RWPE1 (cell line): ENCODE measurements around the gene WNT9A.
A peak's percentile ranks its signal among the peaks of the same experiment; 100 is the strongest.

Source experiments
- CTCF ChIA-PET: fragments of 350-600 bp; sonication (Branson Sonifier 250); formaldehyde crosslinking; extraction: SDS; loops from one replicate; lab custom pipeline; 2021; lab: Yijun Ruan, JAX
- POLR2A ChIA-PET: fragments of 400-600 bp; formaldehyde crosslinking; extraction: SDS; loops from one replicate; lab custom pipeline; 2020; ENCODE audit warnings: antibody characterized with exemption; ENCODE audit not compliant: low non-redundant PET; lab: Yijun Ruan, JAX
- DNase-seq: peaks from one replicate; pipeline ENCODE4 v3.0.0; 2012; ENCODE audit warnings: low spot score
- H3K27ac ChIP-seq: fragments of 450-650 bp; 2 replicates; pipeline ENCODE4 v1.5.1; 2017
- TF ChIP-seq, protein P1 (sequence below): fragments of 450-650 bp; conservative IDR thresholded peaks from 2 replicates; pipeline ENCODE4 v1.5.1; 2017; ENCODE audit warnings: low read depth, mild to moderate bottlenecking

The WNT9A gene

DNA sequence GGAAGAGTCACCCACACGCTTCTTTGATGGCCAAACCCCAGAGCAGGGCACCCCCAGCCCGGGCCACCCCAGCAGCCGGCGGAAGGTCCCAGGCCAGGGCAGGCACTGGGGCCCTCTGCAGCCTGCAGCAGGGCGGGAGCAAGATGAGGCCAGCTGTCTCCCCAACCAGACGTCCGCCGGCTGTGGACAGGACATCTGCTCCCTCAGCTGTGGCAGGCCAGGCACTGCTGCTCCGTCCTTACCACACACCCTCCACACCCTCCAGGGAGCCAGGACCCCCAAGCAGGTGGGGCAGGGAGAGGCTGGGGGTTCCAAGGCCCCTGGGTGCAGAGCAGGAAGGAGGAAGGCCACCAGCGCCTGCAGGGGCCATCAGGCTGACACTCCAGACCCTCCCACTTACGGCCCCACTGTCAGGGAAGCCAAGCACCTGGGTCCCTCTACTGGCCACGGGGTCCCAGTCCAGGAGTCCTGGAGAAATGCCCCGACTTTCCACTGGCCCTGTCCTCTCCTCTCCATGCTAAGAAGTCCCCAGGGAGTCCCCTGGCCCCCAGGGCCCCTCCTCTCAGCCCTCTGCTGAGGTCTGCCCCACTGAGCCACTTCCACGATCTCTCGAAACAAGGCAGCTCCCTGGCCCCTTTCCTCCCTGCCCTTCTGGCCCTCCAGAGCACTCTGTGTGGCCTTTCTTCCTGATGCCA, 5.6 kb downstream of the WNT9A start:
- no peak for DNase-seq
- POLR2A ChIA-PET = no interaction called here
- H3K27ac ChIP-seq = no peak overlapping the region
- TF ChIP-seq, protein P1, sequence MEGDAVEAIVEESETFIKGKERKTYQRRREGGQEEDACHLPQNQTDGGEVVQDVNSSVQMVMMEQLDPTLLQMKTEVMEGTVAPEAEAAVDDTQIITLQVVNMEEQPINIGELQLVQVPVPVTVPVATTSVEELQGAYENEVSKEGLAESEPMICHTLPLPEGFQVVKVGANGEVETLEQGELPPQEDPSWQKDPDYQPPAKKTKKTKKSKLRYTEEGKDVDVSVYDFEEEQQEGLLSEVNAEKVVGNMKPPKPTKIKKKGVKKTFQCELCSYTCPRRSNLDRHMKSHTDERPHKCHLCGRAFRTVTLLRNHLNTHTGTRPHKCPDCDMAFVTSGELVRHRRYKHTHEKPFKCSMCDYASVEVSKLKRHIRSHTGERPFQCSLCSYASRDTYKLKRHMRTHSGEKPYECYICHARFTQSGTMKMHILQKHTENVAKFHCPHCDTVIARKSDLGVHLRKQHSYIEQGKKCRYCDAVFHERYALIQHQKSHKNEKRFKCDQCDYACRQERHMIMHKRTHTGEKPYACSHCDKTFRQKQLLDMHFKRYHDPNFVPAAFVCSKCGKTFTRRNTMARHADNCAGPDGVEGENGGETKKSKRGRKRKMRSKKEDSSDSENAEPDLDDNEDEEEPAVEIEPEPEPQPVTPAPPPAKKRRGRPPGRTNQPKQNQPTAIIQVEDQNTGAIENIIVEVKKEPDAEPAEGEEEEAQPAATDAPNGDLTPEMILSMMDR = no peak
- CTCF ChIA-PET = no interaction called here

DNA sequence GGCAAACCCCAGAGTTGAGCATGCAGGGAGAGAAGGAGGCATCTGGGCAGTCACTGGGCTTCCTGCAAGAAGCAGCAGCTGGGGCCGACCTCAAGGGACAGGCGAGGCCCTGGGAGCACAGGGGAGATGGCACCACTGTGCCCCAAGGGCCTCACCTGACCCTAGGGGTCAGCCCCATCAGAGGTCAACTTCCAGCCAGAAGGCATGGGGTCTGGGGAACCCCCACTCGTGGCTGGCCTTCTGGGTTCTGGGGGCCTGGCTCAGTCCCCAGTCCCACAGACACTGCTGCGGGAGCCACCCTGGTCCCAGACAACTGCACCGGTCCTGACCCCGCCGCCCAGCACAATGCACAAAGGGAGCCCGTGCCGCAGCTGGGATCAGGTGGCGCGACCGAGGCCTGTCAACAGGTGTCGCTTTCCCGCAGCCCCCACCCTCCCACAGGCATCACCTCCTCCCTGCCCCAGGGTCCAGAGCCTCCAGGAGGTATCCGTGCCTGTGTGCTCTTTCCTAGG, 6.2 kb downstream of the WNT9A start:
- ChIA-PET POLR2A (no interaction called here), CTCF (no interaction called here)
- no peak overlapping the region for H3K27ac ChIP-seq
- DNase-seq = no peak
- TF ChIP-seq, protein P1 = no peak

DNA sequence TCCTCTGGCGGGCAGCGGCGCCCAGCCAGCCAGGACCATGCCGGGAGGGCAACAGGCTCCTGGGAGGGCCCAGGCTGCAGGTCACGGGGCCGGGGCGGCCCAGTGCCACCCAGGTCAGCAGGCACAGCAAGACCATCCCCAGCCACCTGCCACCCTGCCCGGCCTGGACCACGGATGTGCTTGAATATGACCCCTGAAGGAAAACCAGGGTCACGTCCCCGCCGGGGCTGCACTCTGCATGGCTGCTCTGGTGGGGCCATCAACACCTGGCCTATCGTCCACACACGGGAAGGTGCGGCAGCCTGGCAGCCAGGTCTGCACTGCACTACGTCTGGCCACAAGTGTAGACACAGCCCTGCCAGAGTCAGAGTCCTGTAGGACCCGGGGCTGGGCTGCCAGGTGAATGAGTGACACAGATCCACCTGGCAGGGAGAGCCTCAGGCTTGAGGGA, 6.9 kb downstream of the WNT9A start:
- no peak overlapping the region for H3K27ac ChIP-seq
- ChIA-PET POLR2A (no interaction called here), CTCF (no interaction called here)
- no peak for DNase-seq
- TF ChIP-seq, protein P1 = no peak

DNA sequence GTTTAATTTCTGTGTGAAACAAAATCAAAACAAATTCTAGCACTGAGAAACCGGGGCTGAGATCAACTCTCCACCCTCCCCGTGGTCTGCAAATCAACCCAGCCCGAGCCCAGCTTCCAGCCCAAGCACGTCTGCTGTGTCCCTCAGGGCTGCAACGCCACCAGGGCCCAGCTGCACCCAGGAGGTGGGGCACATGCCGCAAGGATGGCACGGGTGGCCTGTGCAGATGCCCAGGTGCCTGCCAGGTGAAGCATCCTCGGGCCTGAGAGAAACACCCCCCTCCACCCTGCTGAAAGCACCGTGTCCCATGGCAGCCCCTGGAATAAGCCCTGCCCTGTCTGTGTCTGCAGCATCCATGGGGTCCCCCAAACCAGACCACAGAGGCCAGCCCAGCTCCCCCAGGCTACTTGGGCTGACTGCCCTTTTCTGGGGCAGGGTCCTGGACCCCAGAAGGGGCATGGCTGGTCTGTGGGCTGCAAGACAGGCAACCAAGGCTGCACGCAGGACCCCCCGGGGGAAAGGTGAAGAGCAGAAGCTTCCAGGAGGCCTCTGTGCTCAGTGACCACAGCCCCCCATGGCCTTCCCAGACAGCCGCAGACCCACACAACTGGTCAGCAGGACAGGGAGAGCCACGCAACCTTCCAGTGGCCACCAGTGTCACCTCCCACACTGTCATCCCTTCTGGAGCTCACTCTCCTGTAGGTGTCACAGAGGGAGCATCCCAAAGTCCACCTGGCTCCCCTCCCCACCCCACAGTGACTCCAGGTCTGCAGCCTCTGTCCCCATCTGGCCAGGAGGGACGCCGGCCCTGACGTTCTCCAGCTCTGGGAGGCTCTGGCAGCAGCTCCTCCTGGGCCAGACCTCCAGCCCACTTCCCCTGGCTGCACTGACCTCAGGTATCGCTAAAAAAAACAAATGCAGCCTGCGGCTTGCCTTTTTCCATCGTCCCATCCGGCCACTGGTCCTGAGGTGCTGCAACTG, 7.7 kb downstream of the WNT9A start:
- DNase-seq = no peak
- TF ChIP-seq, protein P1 = no peak
- CTCF ChIA-PET = interaction anchor here (1.0 kb wide), 1 partner anchor 59 kb away, joined by 3 read pairs; no protein-coding TSS in a partner anchor
- POLR2A ChIA-PET = no interaction called here
- H3K27ac ChIP-seq = peak overlapping the region; percentile 34

DNA sequence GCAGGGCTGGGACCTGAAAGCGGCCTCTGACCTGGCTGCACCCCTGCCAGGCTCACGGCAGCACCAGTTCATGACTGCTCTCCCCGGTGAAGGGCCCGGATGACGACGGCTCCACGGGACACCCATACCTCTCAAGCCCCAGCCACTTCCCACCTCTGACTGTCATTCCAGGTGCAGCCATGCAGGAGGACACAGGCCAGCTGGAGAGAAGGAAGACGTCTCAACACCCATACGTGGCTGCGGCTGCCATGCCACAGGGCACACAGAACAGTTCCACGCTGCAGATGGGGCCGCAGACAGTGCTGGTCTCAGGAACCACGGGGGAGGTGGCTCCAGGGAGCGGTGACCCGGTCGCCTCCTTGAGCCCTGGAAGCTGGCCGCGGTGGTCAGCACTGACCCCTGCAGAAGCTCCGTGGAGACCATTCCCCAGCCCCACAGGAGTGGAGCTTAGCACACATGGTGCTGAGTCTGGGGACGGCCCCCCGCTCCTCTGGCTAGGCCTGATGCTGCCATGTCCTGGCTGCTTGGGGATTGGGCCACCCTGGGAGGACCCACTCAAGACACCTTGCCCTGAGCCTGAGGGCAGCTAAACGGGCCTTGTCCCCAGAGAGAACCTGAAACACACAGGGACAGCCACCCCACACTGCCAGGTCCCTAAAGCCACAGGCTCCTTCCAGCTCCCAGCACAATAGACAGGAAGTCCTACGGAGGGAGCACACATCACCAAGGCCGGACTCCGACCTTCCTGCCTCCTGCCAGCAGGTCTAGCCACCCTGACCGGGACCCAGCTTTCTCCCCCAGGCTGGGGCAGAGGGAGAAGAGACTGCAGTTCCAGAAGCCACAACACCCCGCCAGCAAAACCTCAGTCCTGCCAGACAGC, 8.6 kb downstream of the WNT9A start:
- H3K27ac ChIP-seq = peak overlapping the region; percentile 34
- TF ChIP-seq, protein P1 = no peak
- CTCF ChIA-PET = interaction anchor here (1.0 kb wide), 1 partner anchor 60 kb away, joined by 3 read pairs; no protein-coding TSS in a partner anchor
- DNase-seq = no peak
- POLR2A ChIA-PET = no interaction called here
